Heart right ventricle (tissue), 16 donors: ENCODE measurements around the gene PIAS4. TPM values are rescaled to one million over a fixed set of nuclear protein-coding genes. Genes with fewer than 3 reads are reported as not detected.

ENCODE experiments used
- ATAC-seq, 8 donors: fragments of 200-7000 bp; cut with Tn5 transposase; one replicate each; pipeline ENCODE4 v1.9.1; 2020; ENCODE audit warnings: mild to moderate bottlenecking in 8 of 8, moderate library complexity in 8 of 8, moderate number of reproducible peaks in 1 of 8
- DNase-seq, 2 donors: peaks; one replicate each; pipeline ENCODE4 v3.0.0-alpha.2; 2020
- H3K27ac ChIP-seq, 10 donors: fragments of 200-600 bp; sonication (generic) in 2 of 10; one replicate each; pipeline versions ENCODE4 v1.5.0 to v1.8.0; 2020 to 2022; ENCODE audit warnings: mild to moderate bottlenecking in 3 of 10
- H3K27me3 ChIP-seq, 7 donors: fragments of 200-600 bp; one replicate each; pipeline ENCODE4 v1.8.0; 2021 to 2022; ENCODE audit warnings: mild to moderate bottlenecking in 2 of 7
- H3K36me3 ChIP-seq, 9 donors: fragments of 200-600 bp; sonication (generic) in 1 of 9; one replicate each; pipeline versions ENCODE4 v1.5.0 to v1.8.0; 2020 to 2022; ENCODE audit warnings: mild to moderate bottlenecking in 2 of 9
- H3K4me1 ChIP-seq, 9 donors: fragments of 200-600 bp; sonication (generic) in 1 of 9; one replicate each; pipeline versions ENCODE4 v1.5.0 to v1.8.0; 2020 to 2022; ENCODE audit warnings: mild to moderate bottlenecking in 4 of 9
- H3K4me3 ChIP-seq, 10 donors: fragments of 200-600 bp; sonication (generic) in 2 of 10; one replicate each; pipeline versions ENCODE4 v1.5.0 to v1.8.0; 2020 to 2022; ENCODE audit warnings: mild to moderate bottlenecking in 7 of 10, moderate library complexity in 2 of 10
- H3K9me3 ChIP-seq, 11 donors: fragments of 200-600 bp in 10 of 11; sonication (generic) in 2 of 11; one replicate each; pipeline versions ENCODE4 v1.5.0 to v1.8.0; 2013 to 2022; ENCODE audit warnings: mild to moderate bottlenecking in 2 of 11, control low read depth in 1 of 11, moderate library complexity in 1 of 11
- CTCF ChIP-seq, 9 donors: fragments of 200-600 bp; sonication (generic) in 2 of 9; IDR thresholded peaks; one replicate each; pipeline versions ENCODE4 v1.5.0 to v1.8.0; 2021 to 2022; ENCODE audit warnings: antibody characterized with exemption in 9 of 9, mild to moderate bottlenecking in 5 of 9, moderate library complexity in 1 of 9
- WGBS, 2 donors: extraction: QIAGEN DNeasy Blood & Tissue Kit; methylation state at CpG; one replicate each; pipeline ENCODE4 v1.1.7; 2013; ENCODE audit warnings: inconsistent platforms in 1 of 2; 5-methylcytosine and 5-hydroxymethylcytosine counted together
- intact Hi-C, 10 donors: fragments of 100-400 bp; cut with DNase I; formaldehyde crosslinking; loops; one replicate each; pipeline versions ENCODE4 v1.11.1 to v1.14.2; 2022
- polyA plus RNA-seq, 2 donors: library from polyadenylated mRNA; stranded (reverse); fragments of 200-250 nt; gene quantifications; one replicate each; pipeline ENCODE4 v1.2.3, GENCODE V29; 2013
- total RNA-seq, 10 donors: library from RNA; stranded (reverse); fragmentation: NEBNext Ultra II Directional in 3 of 10; extraction: Animal tissue kit (Norgen Biotek cat#: 25700) in 3 of 10; gene quantifications; one replicate each; pipeline versions ENCODE4 v1.2.1 to v1.2.4, GENCODE V29; 2021 to 2023
- donor health status: Arrhythmogenic right ventricular cardiomyopathy.
- donor health status: ischemic (EF 13 %, LVEDD 7.1; RV severe dilation, severe dysfunction).
- donor health status: healthy with polysubstance abuse.
- donor health status: DM: no; HTN: yes; CAD: no.
- donor health status: DM: no; HTN: no; CAD: no.
- donor health status: ischemic (EF 25% LVEDD 6.9; RV normal size, moderate dysfunction).
- donor health status: ischemic (EF 25% LVEDD 5.7; RV mildly dilated, moderate dysfunction).
- donor health status: healthy.
- donor health status: DM: yes; HTN: yes; CAD: no.
- donor health status: Ischemic cardiomyopathy.
- donor health status: ischemic (EF 35%, LVEDD 5.7; RV mildly dilated, moderate dysfunction).
- donor health status: nonischemic (EF 11% LVEDD 7.7; RV severe dilation, severe dysfunction).
- donor health status: DM: yes; HTN: yes; CAD: no.
- donor health status: PGD.
- donor health status: ischemic (EF 29% LVEDD 5.4; RV normal size, mild dysfunction).
- donor health status: nonischemic (EF 23%, LVEDD 6.1; RV moderate dilation, normal function).

The PIAS4 gene
- total and polyA plus RNA-seq, 12 donors: 8.5 to 22.8 (median 13.4) TPM

- ATAC-seq (no peak), DNase-seq (no peak)
- Histone ChIP-seq H3K27me3 (no peaks in the 10 kb centered on the region), H3K9me3 (no peaks in the 10 kb centered on the region), H3K4me3 (no peak overlapping the region), H3K4me1 (peaks cover 6 to 46% (median 31%) of the 10 kb centered on the region in 9 donors), H3K36me3 (peaks cover 47 to 81% (median 78%) of the 10 kb centered on the region in 9 donors), H3K27ac (no peak overlapping the region)
- no peak for TF ChIP-seq CTCF (IDR thresholded peaks at IDR 0.05)
- intact Hi-C loops: loop anchor here in 4 of 10 donors (10.0 kb wide), 1 partner anchor 223 kb away; no protein-coding TSS in a partner anchor
- 83 to 87% methylated on average over 10 of the region's 10 CpGs for WGBS, 2 donors
Measured at GRCh38 chr19:3981373-3981735, 26.2 kb upstream of the PIAS4 start.

- H3K4me1 ChIP-seq: peaks cover 6 to 53% (median 37%) of the 10 kb centered on the region in 9 donors
- 81 to 87% methylated on average over 39 of the region's 39 CpGs for WGBS, 2 donors
- intact Hi-C loops: loop anchor here in 4 of 10 donors (10.0 kb wide), 1 partner anchor 223 kb away; no protein-coding TSS in a partner anchor
Measured at GRCh38 chr19:3981736-3982681, 25.5 kb upstream of the PIAS4 start.

GRCh38 chr19:3982701-3983541 is 24.6 kb upstream of the PIAS4 start:
- Histone ChIP-seq H3K27me3 (no peaks in the 10 kb centered on the region), H3K4me3 (peak overlapping the region in 5 of 10 donors; percentile 85 to 100 (median 91)), H3K9me3 (no peaks in the 10 kb centered on the region), H3K27ac (peak overlapping the region in 5 of 10 donors; percentile 96 to 100 (median 97)), H3K4me1 (peaks cover 6 to 62% (median 45%) of the 10 kb centered on the region in 9 donors), H3K36me3 (peaks cover 37 to 65% (median 63%) of the 10 kb centered on the region in 9 donors)
- no peak for TF ChIP-seq CTCF (IDR thresholded peaks at IDR 0.05)
- intact Hi-C loops: loop anchor here in 4 of 10 donors (10.0 kb wide), 1 partner anchor 222 kb away; no protein-coding TSS in a partner anchor
- WGBS, 2 donors: 84% methylated on average over 39 to 40 of the region's 40 CpGs
- DNase-seq (peak in 1 of 2 donors; percentile 8), ATAC-seq (peak in 2 of 8 donors; percentile 9 to 19)

More at GRCh38 chr19:3981736-3982681, 25.5 kb upstream of the PIAS4 start:
- Histone ChIP-seq H3K27me3 (no peaks in the 10 kb centered on the region), H3K9me3 (no peaks in the 10 kb centered on the region), H3K4me3 (no peak overlapping the region), H3K36me3 (peaks cover 45 to 74% (median 72%) of the 10 kb centered on the region in 9 donors), H3K27ac (no peak overlapping the region)
- DNase-seq (no peak), ATAC-seq (no peak)
- no peak for TF ChIP-seq CTCF (IDR thresholded peaks at IDR 0.05)

- Histone ChIP-seq H3K36me3 (peaks cover 34 to 59% (median 56%) of the 10 kb centered on the region in 9 donors), H3K27ac (peak overlapping the region in 9 of 10 donors; percentile 40 to 100 (median 96)), H3K4me1 (peaks cover 6 to 64% (median 45%) of the 10 kb centered on the region in 9 donors), H3K4me3 (peak overlapping the region in 8 of 10 donors; percentile 85 to 100 (median 94)), H3K9me3 (no peaks in the 10 kb centered on the region), H3K27me3 (no peaks in the 10 kb centered on the region)
- no peak for DNase-seq
- no peak for TF ChIP-seq CTCF (IDR thresholded peaks at IDR 0.05)
- 55 to 59% methylated on average over 7 of the region's 7 CpGs for WGBS, 2 donors
- intact Hi-C loops: loop anchor here in 4 of 10 donors (10.0 kb wide), 1 partner anchor 221 kb away; no protein-coding TSS in a partner anchor
- no peak for ATAC-seq
Measured at GRCh38 chr19:3983542-3983914, 24.0 kb upstream of the PIAS4 start.
